GM18873 (cell line): ENCODE data around the gene IRF7.

ENCODE experiments used
- ATAC-seq: cut with Tn5 transposase; IDR thresholded peaks from one replicate; pipeline ENCODE4 v1.9.1; 2021; ENCODE audit warnings: mild to moderate bottlenecking, moderate library complexity, moderate number of reproducible peaks; ENCODE audit not compliant: unreplicated experiment, low FRiP score

The IRF7 gene

GRCh38 chr11:568306-569157, 47.2 kb downstream of the IRF7 start:
- peak; percentile 73 for ATAC-seq

- ATAC-seq, result no peak
Measured at GRCh38 chr11:567629-568292, 48.0 kb downstream of the IRF7 start.

GRCh38 chr11:567011-567628, 48.6 kb downstream of the IRF7 start:
- ATAC-seq, result no peak

- no peak for ATAC-seq
Measured at GRCh38 chr11:565921-566509, 49.7 kb downstream of the IRF7 start.

- no peak for ATAC-seq
Measured at GRCh38 chr11:563812-564578, 51.8 kb downstream of the IRF7 start.

- no peak for ATAC-seq
Measured at GRCh38 chr11:563066-563811, 52.5 kb downstream of the IRF7 start.
